Natural killer cell treated with Interleukin-12 subunit alpha and Interleukin-12 subunit beta and Interleukin-15 and Interleukin-18, amount 100 ng/mL, for 72 hours (primary cell): ENCODE measurements around the gene SLC8A1. TPM values are rescaled to one million over a fixed set of nuclear protein-coding genes. Genes with fewer than 3 reads are reported as not detected.

Experiments used
- ATAC-seq, 2 donors: fragments of 150-1000 bp; cut with Tn5 transposase in 1 of 2; sonication (Bioruptor Pico), chemical (Tn5 transposase) in 1 of 2; 2 replicates each; pipeline ENCODE4 v1.10.0; 2021
- DNase-seq: peaks from one replicate; pipeline ENCODE4 v3.0.0; 2022; ENCODE audit warnings: low spot score
- H3K27ac Mint-ChIP-seq, 2 donors: 1 replicate in 1 of 2; 2 replicates in 1 of 2; pipeline ENCODE4 v1.8.0; 2022; ENCODE audit warnings: mixed read lengths in 2 of 2, mild to moderate bottlenecking in 1 of 2, moderate library complexity in 1 of 2
- H3K27me3 Mint-ChIP-seq, 2 donors: 1 replicate in 1 of 2; 2 replicates in 1 of 2; pipeline ENCODE4 v1.8.0; 2022; ENCODE audit warnings: mixed read lengths in 2 of 2
- H3K36me3 Mint-ChIP-seq: one replicate; pipeline ENCODE4 v1.8.0; 2022; ENCODE audit warnings: mixed read lengths
- H3K4me1 Mint-ChIP-seq, 2 donors: 1 replicate in 1 of 2; 2 replicates in 1 of 2; pipeline ENCODE4 v1.8.0; 2022; ENCODE audit warnings: low read depth in 2 of 2, mixed read lengths in 2 of 2, mild to moderate bottlenecking in 1 of 2
- H3K4me3 Mint-ChIP-seq: one replicate; pipeline ENCODE4 v1.8.0; 2022; ENCODE audit warnings: mixed read lengths
- H3K9me3 Mint-ChIP-seq: 2 replicates; pipeline ENCODE4 v1.8.0; 2022; ENCODE audit warnings: mixed read lengths
- total RNA-seq, 2 donors: library from RNA; stranded (reverse); gene quantifications; one replicate each; pipeline ENCODE4 v1.2.3, GENCODE V29; 2022

Gene SLC8A1
- total RNA-seq, 2 donors from 2014 or later, result not detected

DNA sequence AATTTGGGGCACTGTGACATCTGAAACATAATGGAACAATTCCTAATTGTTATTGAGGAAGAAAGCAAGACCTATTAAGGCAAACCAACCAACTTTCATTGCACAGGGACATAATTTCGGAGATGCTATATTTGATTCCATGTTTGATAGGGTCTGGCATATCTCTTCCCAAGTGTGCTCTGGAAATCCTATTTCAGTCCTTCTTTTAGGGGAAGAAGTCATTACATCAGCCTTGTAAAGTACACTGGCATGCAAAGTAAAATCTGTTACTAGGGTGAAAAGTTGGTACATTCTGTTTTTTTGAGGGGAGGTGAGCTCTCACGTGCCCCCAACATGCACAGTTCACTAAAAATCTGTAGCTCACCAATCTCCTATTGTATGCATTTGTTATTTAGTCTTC is 172.4 kb downstream of the SLC8A1 start:
- Mint-ChIP-seq H3K27me3 (no peaks in the 10 kb centered on the region), H3K27ac (no peak overlapping the region), H3K9me3 (no peaks in the 10 kb centered on the region), H3K36me3 (no peaks in the 10 kb centered on the region), H3K4me3 (no peak overlapping the region), H3K4me1 (no peaks in the 10 kb centered on the region)
- no peak for DNase-seq
- ATAC-seq, result no peak

- DNase-seq (no peak), ATAC-seq (no peak)
- H3K36me3 Mint-ChIP-seq, result no peaks in the 10 kb centered on the region
- no peaks in the 10 kb centered on the region for H3K4me1 Mint-ChIP-seq
- no peaks in the 10 kb centered on the region for H3K27me3 Mint-ChIP-seq
- no peaks in the 10 kb centered on the region for H3K9me3 Mint-ChIP-seq
- H3K4me3 Mint-ChIP-seq, result no peak overlapping the region
- no peak overlapping the region for H3K27ac Mint-ChIP-seq
Observed at GRCh38 chr2:40279001-40279400, 172.9 kb downstream of the SLC8A1 start.

DNA sequence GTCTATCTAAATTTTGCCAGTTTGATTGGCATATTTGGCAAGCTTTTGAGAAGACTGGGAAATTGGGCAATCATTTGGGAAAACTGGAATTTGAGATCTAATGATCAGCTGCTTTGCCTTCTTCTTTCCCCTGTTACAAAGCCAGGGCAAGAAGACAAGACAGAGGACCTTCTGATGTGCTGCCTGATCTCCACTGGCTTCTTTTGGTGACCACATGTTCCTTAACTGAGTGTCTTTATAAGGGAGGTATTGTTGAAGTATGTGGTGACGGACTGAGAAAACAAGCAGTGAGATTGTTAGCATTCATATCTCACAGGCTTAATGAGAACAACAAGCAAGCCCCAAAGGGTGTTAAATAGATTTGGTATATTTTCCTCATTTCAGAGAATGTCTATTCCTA is 175.8 kb downstream of the SLC8A1 start:
- no peaks in the 10 kb centered on the region for H3K27me3 Mint-ChIP-seq
- no peaks in the 10 kb centered on the region for H3K36me3 Mint-ChIP-seq
- DNase-seq (no peak), ATAC-seq (no peak)
- no peaks in the 10 kb centered on the region for H3K9me3 Mint-ChIP-seq
- no peak overlapping the region for H3K27ac Mint-ChIP-seq
- no peaks in the 10 kb centered on the region for H3K4me1 Mint-ChIP-seq
- no peak overlapping the region for H3K4me3 Mint-ChIP-seq

DNA sequence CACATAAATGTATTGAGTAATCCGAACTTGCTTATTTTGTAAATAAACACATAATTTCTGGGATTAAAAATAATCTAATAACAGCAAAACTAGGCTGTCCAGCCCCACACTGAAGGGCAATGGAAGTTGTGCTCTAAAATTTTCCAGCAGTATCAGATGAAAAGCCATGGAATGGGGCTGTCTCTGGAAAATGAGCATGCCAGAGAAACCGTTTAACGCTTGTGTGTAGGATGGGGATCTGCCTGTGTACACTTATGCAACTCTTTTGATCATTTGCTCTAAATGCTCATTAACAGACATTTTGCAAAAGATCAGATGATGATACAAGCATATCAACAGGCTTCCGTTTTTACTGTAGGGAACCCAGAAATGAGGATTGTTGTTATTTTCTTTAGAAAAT is 177.6 kb downstream of the SLC8A1 start:
- Mint-ChIP-seq H3K27ac (no peak overlapping the region), H3K27me3 (no peaks in the 10 kb centered on the region), H3K9me3 (no peaks in the 10 kb centered on the region), H3K4me1 (no peaks in the 10 kb centered on the region), H3K4me3 (no peak overlapping the region), H3K36me3 (no peaks in the 10 kb centered on the region)
- DNase-seq (no peak), ATAC-seq (no peak)

DNA sequence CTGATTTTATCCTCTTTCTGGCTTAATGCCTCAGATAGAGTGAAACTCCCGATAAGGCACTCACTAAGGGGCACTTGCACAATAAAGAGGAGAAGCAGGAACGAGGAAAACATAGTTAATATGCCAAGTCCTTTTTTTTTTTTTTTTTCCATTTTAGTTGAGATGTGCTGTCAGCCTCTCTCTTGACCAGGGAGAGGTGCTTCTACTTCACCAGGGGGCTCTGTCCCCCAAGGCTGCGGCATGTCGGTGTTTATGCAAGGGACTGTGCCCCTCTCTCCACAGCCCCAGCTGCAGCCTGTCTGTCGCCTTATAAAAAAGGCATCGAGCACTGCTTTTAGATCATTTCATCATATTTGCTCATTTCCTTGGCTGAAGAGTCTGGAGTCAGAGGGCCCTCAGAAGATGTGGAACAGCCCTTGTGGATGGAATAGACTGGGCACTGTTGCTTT is 178.1 kb downstream of the SLC8A1 start:
- H3K27me3 Mint-ChIP-seq, result no peaks in the 10 kb centered on the region
- H3K4me3 Mint-ChIP-seq, result no peak overlapping the region
- ATAC-seq (no peak), DNase-seq (no peak)
- no peaks in the 10 kb centered on the region for H3K4me1 Mint-ChIP-seq
- H3K27ac Mint-ChIP-seq, result no peak overlapping the region
- H3K36me3 Mint-ChIP-seq, result no peaks in the 10 kb centered on the region
- no peaks in the 10 kb centered on the region for H3K9me3 Mint-ChIP-seq

DNA sequence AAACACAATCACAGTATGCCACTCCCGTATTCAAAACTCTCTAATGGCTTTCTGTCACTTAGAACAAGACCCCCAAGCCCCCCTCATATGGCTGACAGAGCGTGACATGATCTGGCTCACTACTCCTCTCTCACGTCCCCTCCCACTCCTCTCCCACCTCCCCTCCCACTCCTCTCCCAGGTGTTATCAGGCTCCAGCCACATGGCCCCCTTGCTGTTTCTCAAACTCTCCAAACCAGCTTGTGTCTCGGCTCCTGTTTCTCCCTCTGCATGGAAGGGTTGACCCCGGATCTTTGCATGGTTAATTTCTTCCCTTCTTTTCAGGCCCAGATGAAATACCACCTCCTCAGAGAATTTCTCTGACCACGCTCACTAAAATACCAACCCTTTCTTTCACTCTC is 180.8 kb downstream of the SLC8A1 start:
- Mint-ChIP-seq H3K4me1 (no peaks in the 10 kb centered on the region), H3K9me3 (peaks cover 4% of the 10 kb centered on the region), H3K27ac (no peak overlapping the region), H3K36me3 (no peaks in the 10 kb centered on the region), H3K27me3 (no peaks in the 10 kb centered on the region), H3K4me3 (no peak overlapping the region)
- ATAC-seq (no peak), DNase-seq (no peak)

DNA sequence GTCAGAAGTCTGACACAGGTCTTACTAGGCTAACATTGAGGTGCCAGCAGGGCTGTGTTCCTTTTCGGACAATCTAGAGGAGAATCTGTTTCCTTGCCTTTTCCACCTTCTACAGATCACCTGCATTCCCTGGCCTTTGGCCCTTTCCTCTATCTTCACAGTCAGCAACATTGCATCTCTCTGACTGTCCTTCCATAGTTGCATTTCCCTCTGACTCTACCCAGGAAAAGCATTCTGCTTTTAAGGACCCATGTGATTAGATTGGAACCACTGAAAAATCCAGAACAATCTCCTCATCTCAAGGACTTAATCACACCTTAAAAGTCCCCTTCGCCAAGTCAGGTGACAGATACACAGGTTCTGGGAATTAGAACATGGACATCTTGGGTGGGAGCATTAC is 181.5 kb downstream of the SLC8A1 start:
- Mint-ChIP-seq H3K36me3 (no peaks in the 10 kb centered on the region), H3K27me3 (no peaks in the 10 kb centered on the region), H3K27ac (no peak overlapping the region), H3K4me3 (no peak overlapping the region), H3K9me3 (peaks cover 4% of the 10 kb centered on the region), H3K4me1 (no peaks in the 10 kb centered on the region)
- ATAC-seq (no peak), DNase-seq (no peak)

- no peak overlapping the region for H3K4me3 Mint-ChIP-seq
- DNase-seq (no peak), ATAC-seq (no peak)
- no peaks in the 10 kb centered on the region for H3K27me3 Mint-ChIP-seq
- no peaks in the 10 kb centered on the region for H3K4me1 Mint-ChIP-seq
- no peak overlapping the region for H3K27ac Mint-ChIP-seq
- no peaks in the 10 kb centered on the region for H3K36me3 Mint-ChIP-seq
- H3K9me3 Mint-ChIP-seq, result peaks cover 4% of the 10 kb centered on the region
Observed at GRCh38 chr2:40268566-40268965, 183.3 kb downstream of the SLC8A1 start.

GRCh38 chr2:40266201-40266600 is 185.7 kb downstream of the SLC8A1 start:
- Mint-ChIP-seq H3K4me1 (no peaks in the 10 kb centered on the region), H3K36me3 (no peaks in the 10 kb centered on the region), H3K9me3 (peaks cover 7% of the 10 kb centered on the region), H3K27ac (no peak overlapping the region), H3K4me3 (no peak overlapping the region), H3K27me3 (no peaks in the 10 kb centered on the region)
- ATAC-seq (no peak), DNase-seq (no peak)

- no peak for DNase-seq
- no peaks in the 10 kb centered on the region for H3K36me3 Mint-ChIP-seq
- no peaks in the 10 kb centered on the region for H3K27me3 Mint-ChIP-seq
- H3K27ac Mint-ChIP-seq, result no peak overlapping the region
- H3K4me1 Mint-ChIP-seq, result no peaks in the 10 kb centered on the region
- H3K4me3 Mint-ChIP-seq, result no peak overlapping the region
- ATAC-seq, result no peak
- peaks cover 8% of the 10 kb centered on the region for H3K9me3 Mint-ChIP-seq
Observed at GRCh38 chr2:40265602-40266001, 186.3 kb downstream of the SLC8A1 start.

DNA sequence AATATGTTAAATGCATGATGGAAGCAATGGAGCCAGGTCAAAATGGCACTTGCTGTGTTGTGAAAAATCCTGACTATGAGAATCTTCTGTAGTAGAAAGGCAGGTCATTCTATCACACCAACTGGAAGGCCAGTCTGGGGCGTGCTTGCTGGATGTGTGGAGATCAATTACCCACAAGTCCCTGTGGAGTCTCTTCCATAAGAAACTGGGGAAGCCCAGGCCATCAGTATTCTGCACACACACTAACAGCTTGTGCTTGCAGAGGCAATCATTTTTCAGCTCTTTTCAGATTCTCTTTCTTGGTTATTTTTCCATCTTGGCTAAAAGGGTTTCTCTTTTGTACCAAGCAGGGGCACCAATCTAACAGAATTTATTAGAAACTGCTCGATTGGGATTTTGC is 190.8 kb downstream of the SLC8A1 start:
- Mint-ChIP-seq H3K27ac (no peak overlapping the region), H3K4me3 (no peak overlapping the region), H3K36me3 (no peaks in the 10 kb centered on the region), H3K4me1 (no peaks in the 10 kb centered on the region), H3K27me3 (no peaks in the 10 kb centered on the region), H3K9me3 (peaks cover 10% of the 10 kb centered on the region)
- no peak for DNase-seq
- ATAC-seq, result no peak

DNA sequence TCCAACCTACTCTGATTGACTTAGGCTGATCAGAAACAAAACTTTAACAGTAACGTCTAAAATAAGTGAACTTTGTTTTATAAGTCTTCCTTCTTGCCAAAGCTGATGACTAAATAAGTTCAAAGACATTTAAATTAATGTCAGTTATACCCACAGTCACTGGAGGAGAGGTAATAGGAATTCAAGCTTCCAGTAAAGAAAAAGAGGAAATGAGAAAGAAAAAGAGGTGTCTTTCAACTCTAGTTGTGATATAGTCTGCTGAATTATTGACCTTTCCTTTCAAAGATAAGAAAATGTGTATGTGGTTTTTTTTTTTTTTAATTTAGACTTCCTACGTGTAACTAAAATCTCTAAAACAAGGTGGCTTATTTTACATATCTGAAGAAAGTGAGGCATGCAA is 191.5 kb downstream of the SLC8A1 start:
- no peaks in the 10 kb centered on the region for H3K36me3 Mint-ChIP-seq
- peaks cover 10% of the 10 kb centered on the region for H3K9me3 Mint-ChIP-seq
- no peak for ATAC-seq
- H3K27ac Mint-ChIP-seq, result no peak overlapping the region
- DNase-seq, result no peak
- H3K4me1 Mint-ChIP-seq, result no peaks in the 10 kb centered on the region
- no peaks in the 10 kb centered on the region for H3K27me3 Mint-ChIP-seq
- no peak overlapping the region for H3K4me3 Mint-ChIP-seq

DNA sequence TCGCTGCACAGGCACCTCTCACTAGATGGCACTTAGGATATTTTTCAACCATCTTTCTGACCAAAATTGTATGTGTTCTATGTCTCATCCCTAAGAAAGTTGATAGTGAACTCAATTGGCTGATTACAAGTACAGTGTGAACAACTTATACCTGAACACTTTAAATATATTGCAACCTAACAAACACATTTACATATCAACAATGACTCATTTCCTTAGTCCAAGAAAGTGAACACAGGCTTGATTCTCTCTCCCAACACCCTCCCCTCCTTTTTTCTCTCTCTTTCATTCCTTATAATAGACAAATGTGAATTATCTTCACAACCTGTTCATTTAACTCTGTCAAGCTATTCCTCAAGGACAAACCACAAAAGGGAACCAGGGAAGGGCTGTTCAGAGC is 192.0 kb downstream of the SLC8A1 start:
- no peak for ATAC-seq
- Mint-ChIP-seq H3K27me3 (no peaks in the 10 kb centered on the region), H3K36me3 (no peaks in the 10 kb centered on the region), H3K4me1 (no peaks in the 10 kb centered on the region), H3K4me3 (no peak overlapping the region), H3K9me3 (peaks cover 10% of the 10 kb centered on the region), H3K27ac (no peak overlapping the region)
- DNase-seq, result no peak

DNA sequence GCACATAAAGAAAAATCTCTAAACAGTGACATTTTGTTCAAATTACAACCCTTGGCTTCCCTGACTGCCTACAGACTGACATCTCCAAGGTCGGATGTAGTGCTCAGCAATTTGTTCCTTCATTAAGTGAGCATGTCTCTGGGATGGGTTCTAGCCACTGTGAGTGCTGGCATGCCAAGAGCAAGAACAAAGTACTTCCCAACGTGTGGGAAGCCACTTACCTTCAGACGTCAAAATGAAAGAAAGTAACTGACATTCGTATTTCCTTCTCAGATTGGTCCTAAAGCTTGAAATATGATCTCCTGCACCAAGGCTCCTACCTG is 193.8 kb downstream of the SLC8A1 start:
- Mint-ChIP-seq H3K27ac (no peak overlapping the region), H3K9me3 (peaks cover 10% of the 10 kb centered on the region), H3K36me3 (no peaks in the 10 kb centered on the region), H3K27me3 (no peaks in the 10 kb centered on the region), H3K4me3 (no peak overlapping the region), H3K4me1 (no peaks in the 10 kb centered on the region)
- no peak for DNase-seq
- ATAC-seq, result no peak

DNA sequence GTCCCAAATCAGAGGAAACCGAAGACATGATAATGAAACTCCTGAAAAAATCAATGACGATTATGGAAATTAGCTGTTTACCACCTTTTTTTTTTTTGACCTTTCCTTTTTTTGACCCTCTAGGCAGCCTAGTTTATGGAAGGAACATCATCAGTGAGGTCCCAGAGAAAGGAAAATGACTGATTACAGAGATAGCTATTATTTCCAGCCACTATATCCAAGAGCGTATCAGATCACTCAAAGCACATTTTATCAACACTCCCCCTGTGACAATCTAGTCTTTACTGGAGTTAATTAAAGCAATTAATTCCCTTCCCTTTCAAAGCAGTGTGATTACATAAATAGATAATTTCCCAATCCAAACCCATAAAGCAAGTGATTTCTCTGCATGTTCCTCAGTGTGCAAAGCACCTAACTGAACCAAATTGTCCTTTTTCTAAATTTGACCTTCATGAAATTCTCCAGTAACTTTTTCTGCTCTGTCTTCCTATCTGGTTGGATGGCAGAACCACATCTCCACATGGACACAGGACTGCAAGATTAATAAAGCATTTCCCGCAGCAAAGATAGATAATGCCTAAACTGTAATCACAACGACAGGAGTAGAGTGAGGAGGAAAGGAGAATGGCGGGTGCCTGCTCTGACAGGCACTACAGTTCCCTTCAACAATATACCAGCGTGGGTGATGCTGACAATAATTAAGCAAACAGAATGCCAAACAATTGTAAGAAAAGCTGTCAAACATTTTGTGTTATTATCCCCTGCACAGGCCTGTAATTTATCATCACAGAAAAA is 194.4 kb downstream of the SLC8A1 start:
- ATAC-seq (no peak), DNase-seq (no peak)
- Mint-ChIP-seq H3K9me3 (peaks cover 10% of the 10 kb centered on the region), H3K27me3 (no peaks in the 10 kb centered on the region), H3K4me1 (no peaks in the 10 kb centered on the region), H3K27ac (no peak overlapping the region), H3K36me3 (no peaks in the 10 kb centered on the region), H3K4me3 (no peak overlapping the region)
